IMR-90 (cell line): ENCODE data around the gene CSTF2T. TPM values are rescaled to one million over a fixed set of nuclear protein-coding genes. Genes with fewer than 3 reads are reported as not detected.

ENCODE experiments used
- ATAC-seq: fragments of 200-7000 bp; cut with Tn5 transposase; 2 replicates; pipeline ENCODE4 v1.9.1; 2020; ENCODE audit warnings: low read depth, mild to moderate bottlenecking, moderate library complexity
- BruUV-seq: library from RNA; stranded (reverse); fragments of 400-500 nt; replicated peaks from 2 replicates; lab custom pipeline; 2021; lab: Mats Ljungman, UMichigan
- CTCF ChIA-PET: fragments of 300-600 bp; formaldehyde crosslinking; extraction: SDS; loops from one replicate; lab custom pipeline; 2021; ENCODE audit warnings: antibody characterized with exemption; lab: Yijun Ruan, JAX
- POLR2A ChIA-PET: fragments of 300-600 bp; sonication (Branson Sonifier 250); formaldehyde crosslinking; loops from one replicate; lab custom pipeline; 2022; ENCODE audit warnings: antibody characterized with exemption; ENCODE audit not compliant: unreplicated experiment; lab: Charles Lee
- DNase-seq: peaks from one replicate; pipeline ENCODE4 v3.0.0; 2013
- H2AFZ ChIP-seq: replicated peaks from 2 replicates; pipeline ENCODE3; 2013; ENCODE audit warnings: low read length, mild to moderate bottlenecking; ENCODE audit not compliant: poor library complexity
- H2AK5ac ChIP-seq: 2 replicates; pipeline ENCODE4 v1.6.1; 2013; ENCODE audit warnings: low read depth, low read length, inconsistent platforms
- H2AK9ac ChIP-seq: replicated peaks from 2 replicates; pipeline ENCODE3; 2013; ENCODE audit warnings: mild to moderate bottlenecking, low read depth, low read length, moderate library complexity; ENCODE audit not compliant: poor library complexity
- H2BK120ac ChIP-seq: 2 replicates; pipeline ENCODE4 v1.6.1; 2013; ENCODE audit warnings: low read depth, low read length, inconsistent platforms
- H2BK15ac ChIP-seq: 3 replicates; pipeline ENCODE4 v1.6.1; 2013; ENCODE audit warnings: low read depth, low read length, inconsistent platforms
- H2BK20ac ChIP-seq: 2 replicates; pipeline ENCODE4 v1.6.1; 2013; ENCODE audit warnings: low read depth, mild to moderate bottlenecking, inconsistent platforms, low read length, moderate library complexity
- H2BK5ac ChIP-seq: 2 replicates; pipeline ENCODE4 v1.6.1; 2013; ENCODE audit warnings: mild to moderate bottlenecking, low read depth, low read length, inconsistent platforms; ENCODE audit not compliant: poor library complexity, severe bottlenecking
- H3K14ac ChIP-seq: replicated peaks from 2 replicates; pipeline ENCODE4 v1.6.1; 2013; ENCODE audit warnings: low read depth, low read length, inconsistent platforms
- H3K18ac ChIP-seq: 2 replicates; pipeline ENCODE4 v1.6.1; 2013; ENCODE audit warnings: low read depth, low read length, control low read depth
- H3K23ac ChIP-seq: 2 replicates; pipeline ENCODE4 v1.6.1; 2013; ENCODE audit warnings: low read depth, low read length, inconsistent platforms
- H3K27ac ChIP-seq: 2 replicates; pipeline ENCODE4 v1.5.1; 2013; ENCODE audit warnings: mild to moderate bottlenecking, control low read depth, low read length; ENCODE audit not compliant: insufficient read depth
- H3K27me3 ChIP-seq: 2 replicates; pipeline ENCODE4 v1.6.1; 2013; ENCODE audit warnings: low read length; ENCODE audit not compliant: control insufficient read depth, insufficient read depth
- H3K36me3 ChIP-seq: 2 replicates; pipeline ENCODE4 v1.6.1; 2013; ENCODE audit warnings: low read length, mixed read lengths; ENCODE audit not compliant: control insufficient read depth, insufficient read depth
- H3K4ac ChIP-seq: 2 replicates; pipeline ENCODE4 v1.6.1; 2013; ENCODE audit warnings: low read depth, low read length, inconsistent platforms
- H3K4me1 ChIP-seq: 2 replicates; pipeline ENCODE4 v1.6.1; 2013; ENCODE audit warnings: low read length, mixed read lengths; ENCODE audit not compliant: control insufficient read depth, insufficient read depth
- H3K4me2 ChIP-seq: 2 replicates; pipeline ENCODE4 v1.6.1; 2013; ENCODE audit warnings: low read depth, mild to moderate bottlenecking, control low read depth, low read length, moderate library complexity
- H3K4me3 ChIP-seq: 2 replicates; pipeline ENCODE4 v1.5.1; 2013; ENCODE audit warnings: low read depth, mild to moderate bottlenecking, control low read depth, low read length, moderate library complexity; ENCODE audit not compliant: insufficient read depth
- H3K56ac ChIP-seq: 2 replicates; pipeline ENCODE4 v1.6.1; 2013; ENCODE audit warnings: low read length, inconsistent platforms; ENCODE audit not compliant: insufficient read depth; ENCODE audit errors: extremely low read depth
- H3K79me1 ChIP-seq, 2 experiments: 2 replicates each; pipeline ENCODE4 v1.6.1; 2013; ENCODE audit warnings: low read length in 2 of 2, inconsistent platforms in 1 of 2, low read depth in 1 of 2
- H3K9ac ChIP-seq: 2 replicates; pipeline ENCODE4 v1.6.1; 2013; ENCODE audit warnings: low read depth, low read length, control low read depth
- H3K9me1 ChIP-seq: 2 replicates; pipeline ENCODE4 v1.6.1; 2013; ENCODE audit warnings: low read length, inconsistent platforms; ENCODE audit not compliant: insufficient read depth
- H3K9me3 ChIP-seq: 2 replicates; pipeline ENCODE4 v1.6.1; 2013; ENCODE audit warnings: low read length; ENCODE audit not compliant: control insufficient read depth, insufficient read depth
- H4K20me1 ChIP-seq: 2 replicates; pipeline ENCODE4 v1.6.1; 2013; ENCODE audit warnings: low read length, inconsistent platforms; ENCODE audit not compliant: insufficient read depth
- H4K5ac ChIP-seq: 2 replicates; pipeline ENCODE4 v1.6.1; 2013; ENCODE audit warnings: mild to moderate bottlenecking, low read depth, low read length, control low read depth
- H4K8ac ChIP-seq, 2 experiments: 2 replicates each; pipeline ENCODE4 v1.6.1; 2013; ENCODE audit warnings: low read depth in 2 of 2, low read length in 2 of 2, control low read depth in 1 of 2, inconsistent platforms in 1 of 2
- H4K91ac ChIP-seq: 2 replicates; pipeline ENCODE4 v1.6.1; 2013; ENCODE audit warnings: low read depth, low read length, inconsistent platforms; ENCODE audit not compliant: insufficient read depth
- BHLHE40 ChIP-seq: fragments of 150-350 bp; IDR thresholded peaks from 2 replicates; pipeline ENCODE4 v1.6.1; 2016; ENCODE audit warnings: mild to moderate bottlenecking, low read depth, low read length
- CHD1 ChIP-seq: IDR thresholded peaks from 2 replicates; pipeline ENCODE4 v1.6.1; 2012; ENCODE audit warnings: low read depth, low read length, improper control_type of control experiment
- MAZ ChIP-seq: IDR thresholded peaks from 2 replicates; pipeline ENCODE4 v1.6.1; 2012; ENCODE audit warnings: low read depth, mild to moderate bottlenecking, low read length, improper control_type of control experiment, moderate library complexity, borderline replicate concordance
- NFE2L2 ChIP-seq: fragments of 150-350 bp; IDR thresholded peaks from 2 replicates; pipeline ENCODE4 v1.6.1; 2016; ENCODE audit warnings: low read depth, mild to moderate bottlenecking, low read length
- WGBS, 2 experiments: methylation state at CpG; one replicate each; pipeline versions ENCODE4 v1.1.5 to v1.1.7; 2013; ENCODE audit warnings: missing lambda C conversion rate in 2 of 2; ENCODE audit not compliant: insufficient read length in 1 of 2; ENCODE audit errors: extremely low coverage in 2 of 2; 5-methylcytosine and 5-hydroxymethylcytosine counted together
- dilution Hi-C: fragments of 300-500 bp; cut with HindIII; formaldehyde crosslinking; loops from one replicate; pipeline ENCODE4 v1.14.3; 2018; ENCODE audit warnings: low sequenced_read_pairs; ENCODE audit not compliant: unreplicated experiment
- in situ Hi-C: fragments of 300-500 bp; cut with MboI; formaldehyde crosslinking; loops from 3 replicates; pipeline ENCODE4 v1.14.3; 2019; ENCODE audit warnings: low sequenced_read_pairs, inconsistent platforms, mixed read lengths
- intact Hi-C: fragments of 100-400 bp; cut with micrococcal nuclease; formaldehyde crosslinking; loops from 2 replicates; pipeline ENCODE4 v1.10.0; 2022
- polyA plus RNA-seq, 3 experiments: library from polyadenylated mRNA; depleted of rRNA; stranded (reverse); fragments of >200 nt; gene quantifications; 2 replicates each; pipeline ENCODE4 v1.2.3, GENCODE V29; 2012; ENCODE audit warnings: low replicate concordance in 1 of 3
- total RNA-seq: library from RNA; depleted of rRNA; stranded (reverse); fragments of >200 nt; gene quantifications from 2 replicates; pipeline ENCODE4 v1.2.3, GENCODE V29; 2012
- TF ChIP-seq, protein P1 (sequence below): fragments of 150-350 bp; IDR thresholded peaks from 2 replicates; pipeline ENCODE4 v1.6.1; 2017; ENCODE audit warnings: mild to moderate bottlenecking, antibody characterized with exemption, low read length, low read depth

The CSTF2T gene
- total and polyA plus RNA-seq, 2 of the 4 experiments (the other 2 are of a cell fraction), result 7.2 to 18.6 TPM

GRCh38 chr10:51716981-51717380 lies 17.6 kb upstream of the CSTF2T start:
- DNase-seq (peak; percentile 40), ATAC-seq (no peak)
- H3K36me3 ChIP-seq, result no peaks in the 10 kb centered on the region
- in situ Hi-C loops (no loop called here), intact Hi-C loops (no loop called here), dilution Hi-C loops (no loop called here)
- no peak overlapping the region for H2AK5ac ChIP-seq
- CTCF ChIA-PET, result no interaction called here
- no peak overlapping the region for H3K23ac ChIP-seq
- H3K4ac ChIP-seq, result no peak overlapping the region
- H2BK5ac ChIP-seq, result no peak overlapping the region
- no peak overlapping the region for H4K5ac ChIP-seq
- H3K27me3 ChIP-seq, result no peaks in the 10 kb centered on the region
- H3K14ac ChIP-seq, result no peak overlapping the region
- POLR2A ChIA-PET, result no interaction called here
- H3K79me1 ChIP-seq, result peaks cover 0 to 6% of the 10 kb centered on the region in 2 experiments; a peak in 1 of 4 replicates
- WGBS, 2 experiments, result no CpG with 5 or more reads among the region's 4 CpGs
- H3K4me2 ChIP-seq, result no peak overlapping the region
- no peak overlapping the region for H3K9ac ChIP-seq
- peaks cover 3% of the 10 kb centered on the region for H3K9me1 ChIP-seq
- no peak overlapping the region; the same call in 2 of the 3 replicates for H2BK15ac ChIP-seq
- no peak overlapping the region for H4K8ac ChIP-seq
- no peak overlapping the region for H3K27ac ChIP-seq
- no peak overlapping the region for H4K91ac ChIP-seq
- H3K9me3 ChIP-seq, result no peaks in the 10 kb centered on the region
- H4K20me1 ChIP-seq, result 0 out of 2 replicates have a peak, but pooled peaks cover 3% of the 10 kb centered on the region
- peaks cover 5% of the 10 kb centered on the region for H3K4me1 ChIP-seq
- TF ChIP-seq BHLHE40 (no peak), CHD1 (no peak), NFE2L2 (no peak), MAZ (no peak)
- TF ChIP-seq, protein P1, sequence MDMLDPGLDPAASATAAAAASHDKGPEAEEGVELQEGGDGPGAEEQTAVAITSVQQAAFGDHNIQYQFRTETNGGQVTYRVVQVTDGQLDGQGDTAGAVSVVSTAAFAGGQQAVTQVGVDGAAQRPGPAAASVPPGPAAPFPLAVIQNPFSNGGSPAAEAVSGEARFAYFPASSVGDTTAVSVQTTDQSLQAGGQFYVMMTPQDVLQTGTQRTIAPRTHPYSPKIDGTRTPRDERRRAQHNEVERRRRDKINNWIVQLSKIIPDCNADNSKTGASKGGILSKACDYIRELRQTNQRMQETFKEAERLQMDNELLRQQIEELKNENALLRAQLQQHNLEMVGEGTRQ, result no peak
- H2AK9ac ChIP-seq, result no peak overlapping the region
- no peak overlapping the region for H2BK120ac ChIP-seq
- H3K56ac ChIP-seq, result no peak overlapping the region
- H2BK20ac ChIP-seq, result no peak overlapping the region
- no peak overlapping the region for H2AFZ ChIP-seq
- H3K18ac ChIP-seq, result no peak overlapping the region
- BruUV-seq, result no TSS peak
- H3K4me3 ChIP-seq, result no peak overlapping the region
